Measurements from ENCODE around the gene LRRC4C. TPM values are rescaled to one million over a fixed set of nuclear protein-coding genes. Genes with fewer than 3 reads are reported as not detected.

Gene LRRC4C
- total RNA-seq, 6 experiments from 2014 or later, result not detected

DNA sequence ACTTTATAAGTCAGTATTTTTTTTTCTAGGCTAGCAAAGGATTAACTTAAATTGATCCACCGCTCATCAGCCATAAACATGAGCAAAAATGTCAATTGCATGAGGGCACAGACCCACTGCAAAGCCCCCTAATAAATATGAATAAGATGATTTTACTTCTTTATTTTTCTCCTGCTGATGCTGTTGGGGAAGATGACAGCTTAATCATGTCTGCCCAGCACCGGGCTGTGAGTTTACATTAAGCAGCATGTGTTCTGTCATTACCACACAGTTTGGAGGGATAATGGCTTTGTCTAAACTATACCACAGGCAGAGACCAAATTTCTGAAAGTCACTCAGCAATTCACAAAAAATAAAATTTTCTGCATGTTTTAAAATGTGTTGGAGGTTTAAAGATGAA is 346.3 kb downstream of the LRRC4C start:
- TF ChIP-seq CTCF (IDR thresholded peaks at IDR 0.05), result no peak
- Mint-ChIP-seq H3K36me3 (ENCODE audit: low read depth) (no peaks in the 10 kb centered on the region), H3K9me3 (peaks cover 7% of the 10 kb centered on the region), H3K4me1 (ENCODE audit: low read depth) (no peaks in the 10 kb centered on the region), H3K4me3 (no peak overlapping the region), H3K27ac (no peak overlapping the region), H3K27me3 (ENCODE audit: insufficient read depth) (0 out of 2 replicates have a peak, but pooled peaks cover 3% of the 10 kb centered on the region)
- DNase-seq, result no peak

GRCh38 chr11:41110527-41110926 is 348.9 kb downstream of the LRRC4C start:
- H3K36me3 Mint-ChIP-seq (ENCODE audit: low read depth), result no peaks in the 10 kb centered on the region
- no peaks in the 10 kb centered on the region for H3K4me1 Mint-ChIP-seq (ENCODE audit: low read depth)
- no peak for DNase-seq
- H3K27ac Mint-ChIP-seq, result no peak overlapping the region
- TF ChIP-seq CTCF (IDR thresholded peaks at IDR 0.05), result no peak
- no peak overlapping the region for H3K4me3 Mint-ChIP-seq
- H3K9me3 Mint-ChIP-seq, result peaks cover 4% of the 10 kb centered on the region
- H3K27me3 Mint-ChIP-seq (ENCODE audit: insufficient read depth), result no peaks in the 10 kb centered on the region

DNA sequence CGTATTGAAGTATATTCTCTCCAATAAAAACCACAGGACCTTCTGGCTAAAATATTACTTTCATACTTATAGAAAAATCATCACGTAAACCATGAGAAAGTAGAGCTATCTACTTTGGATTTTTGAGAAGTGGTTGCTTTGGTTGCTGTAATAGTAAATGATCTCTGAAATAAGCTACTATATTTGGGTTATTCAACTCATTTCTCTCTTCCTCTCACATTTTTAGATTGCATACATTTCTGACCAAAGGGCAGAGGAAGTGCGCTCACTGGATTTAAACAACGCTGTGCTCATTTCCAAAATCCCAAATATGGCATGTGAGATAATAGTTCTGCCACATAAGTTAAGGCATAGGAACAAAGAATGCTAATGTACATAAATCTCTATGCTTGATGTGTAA is 357.0 kb downstream of the LRRC4C start:
- no peak for TF ChIP-seq CTCF (IDR thresholded peaks at IDR 0.05)
- peaks cover 40% of the 10 kb centered on the region for H3K9me3 Mint-ChIP-seq
- no peaks in the 10 kb centered on the region for H3K27me3 Mint-ChIP-seq (ENCODE audit: insufficient read depth)
- H3K4me3 Mint-ChIP-seq, result no peak overlapping the region
- DNase-seq, result no peak
- H3K27ac Mint-ChIP-seq, result no peak overlapping the region
- no peaks in the 10 kb centered on the region for H3K36me3 Mint-ChIP-seq (ENCODE audit: low read depth)
- H3K4me1 Mint-ChIP-seq (ENCODE audit: low read depth), result no peaks in the 10 kb centered on the region

- H3K27me3 Mint-ChIP-seq (ENCODE audit: insufficient read depth), result no peaks in the 10 kb centered on the region
- H3K9me3 Mint-ChIP-seq, result peaks cover 52% of the 10 kb centered on the region
- H3K4me1 Mint-ChIP-seq (ENCODE audit: low read depth), result no peaks in the 10 kb centered on the region
- DNase-seq, result no peak
- no peaks in the 10 kb centered on the region for H3K36me3 Mint-ChIP-seq (ENCODE audit: low read depth)
- no peak overlapping the region for H3K27ac Mint-ChIP-seq
- TF ChIP-seq CTCF (IDR thresholded peaks at IDR 0.05), result no peak
- H3K4me3 Mint-ChIP-seq, result no peak overlapping the region
Observed at GRCh38 chr11:41099654-41100053, 359.8 kb downstream of the LRRC4C start.

DNA sequence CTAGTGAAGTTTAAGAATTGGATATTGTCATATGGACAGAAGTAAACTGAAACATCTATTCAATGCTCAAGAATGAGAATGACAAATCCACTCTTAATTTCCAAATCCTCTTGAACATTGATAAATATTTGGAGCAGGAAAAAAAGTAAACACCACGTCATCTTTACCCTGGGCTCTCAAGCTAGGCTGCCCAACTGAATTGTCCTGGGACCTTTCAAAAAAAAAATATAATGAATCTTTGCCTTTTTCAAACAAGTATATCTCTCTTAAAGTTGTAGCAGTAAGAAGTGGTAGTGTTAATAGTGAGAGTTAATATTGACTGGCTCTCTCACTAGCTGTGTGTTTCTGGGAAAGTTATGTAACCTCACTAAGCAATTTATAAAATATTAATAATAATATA is 374.3 kb downstream of the LRRC4C start:
- no peak overlapping the region for H3K4me3 Mint-ChIP-seq
- no peak for DNase-seq
- H3K36me3 Mint-ChIP-seq (ENCODE audit: low read depth), result no peaks in the 10 kb centered on the region
- TF ChIP-seq CTCF (IDR thresholded peaks at IDR 0.05), result no peak
- H3K9me3 Mint-ChIP-seq, result peaks cover 30% of the 10 kb centered on the region
- no peaks in the 10 kb centered on the region for H3K27me3 Mint-ChIP-seq (ENCODE audit: insufficient read depth)
- H3K27ac Mint-ChIP-seq, result no peak overlapping the region
- H3K4me1 Mint-ChIP-seq (ENCODE audit: low read depth), result no peaks in the 10 kb centered on the region

- Mint-ChIP-seq H3K27me3 (ENCODE audit: insufficient read depth) (no peaks in the 10 kb centered on the region), H3K4me3 (no peak overlapping the region), H3K27ac (no peak overlapping the region), H3K9me3 (peaks cover 37% of the 10 kb centered on the region), H3K36me3 (ENCODE audit: low read depth) (no peaks in the 10 kb centered on the region; the same call in 1 of the 2 replicates), H3K4me1 (ENCODE audit: low read depth) (no peaks in the 10 kb centered on the region)
- TF ChIP-seq CTCF (IDR thresholded peaks at IDR 0.05), result no peak
- DNase-seq, result no peak
Observed at GRCh38 chr11:41081756-41082285, 377.6 kb downstream of the LRRC4C start.
